GM21737 (cell line): ENCODE data around the gene USP3.

Experiments used
- ATAC-seq: cut with Tn5 transposase; IDR thresholded peaks from one replicate; pipeline ENCODE4 v1.9.1; 2021; ENCODE audit warnings: mild to moderate bottlenecking, moderate library complexity; ENCODE audit not compliant: unreplicated experiment

Gene USP3

GRCh38 chr15:63538876-63539275, 34.5 kb downstream of the USP3 start:
- ATAC-seq: no peak

GRCh38 chr15:63539521-63539920, 35.1 kb downstream of the USP3 start:
- ATAC-seq: no peak

GRCh38 chr15:63539998-63540397, 35.6 kb downstream of the USP3 start:
- ATAC-seq: no peak

- no peak for ATAC-seq
Measured at GRCh38 chr15:63540449-63540848, 36.1 kb downstream of the USP3 start.

DNA sequence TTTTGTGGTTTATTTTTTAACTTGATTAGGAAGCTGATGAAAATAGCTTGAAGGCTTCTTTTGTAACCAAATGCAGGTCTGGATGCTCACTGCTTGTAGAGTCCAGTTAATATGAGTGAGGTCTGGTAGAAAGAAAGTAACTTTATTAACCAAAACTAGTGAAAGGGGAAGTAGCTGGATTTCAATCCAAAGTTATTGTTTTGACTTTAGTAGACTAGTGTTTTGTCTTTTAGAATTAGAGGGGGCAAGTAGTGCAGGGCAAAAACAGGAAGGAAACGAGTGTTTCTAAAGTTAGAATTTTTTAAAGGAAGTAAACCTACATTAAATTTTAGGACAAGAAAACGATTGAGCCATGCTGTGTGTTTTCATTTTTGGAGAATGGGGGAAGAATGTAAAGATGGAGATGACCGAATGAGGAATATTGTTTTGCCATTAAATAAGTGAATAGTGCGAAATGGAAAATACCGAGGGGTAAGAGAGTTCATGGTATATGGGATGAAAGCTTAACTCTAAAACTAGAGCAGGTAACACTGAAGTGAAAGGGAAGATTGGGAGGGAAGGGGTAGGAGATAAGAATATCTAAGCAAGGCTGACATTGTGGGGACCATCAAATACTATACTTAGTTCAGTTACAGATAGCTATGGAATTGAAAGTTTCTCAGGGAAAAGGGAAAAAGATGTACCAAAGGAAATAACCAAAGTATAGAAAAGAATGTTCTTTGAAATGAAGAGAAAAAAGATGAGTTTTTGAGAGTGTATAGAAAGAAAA, 40.0 kb downstream of the USP3 start:
- ATAC-seq: no peak

DNA sequence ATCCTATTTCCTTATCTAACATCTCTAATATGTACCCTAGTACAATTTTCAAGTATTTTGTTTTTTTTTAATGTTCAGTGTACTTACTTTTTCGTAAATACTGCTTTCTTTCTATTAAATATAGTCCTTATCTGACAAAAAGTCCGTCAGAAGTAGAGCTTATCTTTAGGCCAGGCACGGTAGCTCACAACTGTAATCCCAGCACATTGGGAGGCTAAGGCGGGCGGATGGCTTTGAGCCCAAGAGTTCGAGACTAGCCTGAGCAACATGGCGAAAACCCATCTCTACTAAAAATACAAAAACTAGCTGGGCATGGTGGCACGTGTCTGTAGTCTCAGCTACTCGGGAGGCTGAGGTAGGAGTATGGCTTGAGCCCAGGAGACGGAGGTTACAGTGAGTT, 41.1 kb downstream of the USP3 start:
- no peak for ATAC-seq

GRCh38 chr15:63551400-63551799, 47.0 kb downstream of the USP3 start:
- no peak for ATAC-seq

DNA sequence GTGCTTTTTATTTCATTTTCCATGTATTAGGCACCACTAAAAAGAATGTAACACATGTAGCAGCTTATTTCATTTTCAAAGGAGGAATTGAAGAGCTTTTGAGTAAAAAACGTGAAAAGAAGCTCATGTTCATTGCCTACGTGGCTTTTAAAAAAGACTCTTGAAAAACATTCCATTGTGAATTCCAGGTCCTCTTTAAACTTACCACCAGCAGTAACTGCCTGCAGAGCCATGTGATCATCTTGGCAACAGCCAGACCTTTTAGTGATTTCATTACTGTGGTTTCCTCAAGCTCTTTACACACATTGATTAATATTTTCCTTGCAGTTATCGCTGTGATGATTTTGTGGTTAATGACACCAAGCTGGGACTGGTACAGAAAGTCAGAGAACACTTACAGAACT, 49.0 kb downstream of the USP3 start:
- no peak for ATAC-seq

- no peak for ATAC-seq
Measured at GRCh38 chr15:63554337-63554927, 50.0 kb downstream of the USP3 start.

DNA sequence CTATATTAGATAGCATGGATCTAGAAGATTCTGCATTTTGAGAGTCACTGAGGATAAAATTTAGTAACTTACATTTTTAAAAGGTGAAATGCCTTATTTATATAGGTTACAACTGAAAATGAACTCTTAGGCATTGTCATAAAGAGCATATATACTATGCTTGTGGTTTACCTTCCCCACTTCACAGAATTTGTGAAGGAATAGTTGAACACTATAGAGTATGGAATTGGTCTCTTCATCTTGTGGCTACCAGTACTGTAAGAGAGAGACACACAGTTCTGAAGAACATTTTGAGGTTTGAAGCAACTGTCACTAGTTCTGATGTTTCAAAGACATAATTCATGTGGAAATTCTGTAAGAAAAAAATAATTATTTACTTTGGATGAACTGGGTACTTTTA, 51.1 kb downstream of the USP3 start:
- ATAC-seq: no peak

DNA sequence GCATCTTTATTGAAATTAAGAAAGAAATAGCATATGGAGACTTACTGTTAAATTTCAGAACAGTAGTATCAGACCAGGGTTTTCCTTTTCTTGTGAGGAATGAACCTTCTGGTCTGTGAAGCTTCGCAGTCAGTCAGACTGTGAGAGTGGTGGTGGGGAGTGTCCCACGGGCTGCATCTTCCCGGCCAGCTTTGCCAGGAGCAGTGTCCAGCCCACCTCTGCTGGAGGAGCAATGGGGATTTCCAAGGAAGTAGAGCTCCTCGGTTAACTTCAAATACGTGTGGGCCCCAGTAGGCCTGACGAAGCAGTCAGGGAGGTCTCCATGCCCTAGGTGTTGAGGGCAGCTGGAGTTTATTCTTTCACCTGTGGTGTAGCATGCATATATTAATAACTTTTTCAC, 51.9 kb downstream of the USP3 start:
- ATAC-seq: no peak

GRCh38 chr15:63556736-63557135, 52.3 kb downstream of the USP3 start:
- no peak for ATAC-seq

DNA sequence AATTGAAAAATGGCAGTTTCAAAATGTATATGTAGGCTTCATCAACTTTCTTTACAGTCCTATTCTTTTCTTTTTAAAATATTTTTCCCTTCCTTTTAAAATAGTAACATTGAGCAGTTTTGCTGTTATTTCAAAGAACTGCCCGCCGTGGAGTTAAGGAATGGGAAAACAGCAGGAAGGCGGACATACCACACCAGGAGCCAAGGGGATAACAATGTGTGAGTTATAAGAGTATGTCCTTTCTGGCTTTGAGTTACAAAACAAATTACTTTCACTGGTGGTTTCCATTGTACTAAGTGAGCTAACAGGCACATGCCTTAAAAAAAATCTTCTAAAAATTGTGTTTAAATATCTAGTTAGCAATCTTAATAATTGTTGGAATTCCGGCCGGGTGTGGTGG, 55.4 kb downstream of the USP3 start:
- no peak for ATAC-seq

DNA sequence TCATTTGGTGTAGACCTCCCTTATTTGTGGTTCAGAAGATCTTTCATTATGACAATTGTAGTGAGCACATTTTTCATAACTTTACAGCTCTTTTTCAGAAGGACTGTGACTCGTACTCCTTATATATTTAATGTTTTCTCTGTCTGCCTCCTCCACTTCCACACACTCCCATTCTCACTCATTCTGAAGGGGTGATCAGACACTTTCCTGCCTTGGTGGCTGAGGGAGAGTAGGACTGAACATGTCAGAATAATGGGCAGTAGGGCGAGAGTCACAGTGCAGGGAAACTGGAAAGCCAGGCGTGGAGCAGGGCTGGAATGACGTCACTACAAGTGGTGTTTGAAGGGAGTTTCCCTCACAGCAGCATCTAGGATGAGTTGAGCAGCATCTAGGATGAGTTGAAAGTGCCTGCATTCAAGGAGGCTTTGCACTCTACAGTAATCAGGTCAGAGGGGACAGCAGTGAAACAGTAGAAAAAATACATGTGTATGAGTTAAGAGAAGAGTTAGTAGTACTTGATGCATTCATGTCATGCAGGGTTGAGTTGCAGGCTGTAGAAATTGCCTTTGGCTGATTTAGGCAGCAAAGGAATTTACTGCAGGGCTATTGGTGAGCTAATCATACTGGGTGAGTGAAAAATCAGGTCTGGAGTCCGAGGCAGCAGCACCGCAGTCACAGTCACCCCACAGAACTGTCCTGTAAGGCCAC, 56.5 kb downstream of the USP3 start:
- no peak for ATAC-seq

DNA sequence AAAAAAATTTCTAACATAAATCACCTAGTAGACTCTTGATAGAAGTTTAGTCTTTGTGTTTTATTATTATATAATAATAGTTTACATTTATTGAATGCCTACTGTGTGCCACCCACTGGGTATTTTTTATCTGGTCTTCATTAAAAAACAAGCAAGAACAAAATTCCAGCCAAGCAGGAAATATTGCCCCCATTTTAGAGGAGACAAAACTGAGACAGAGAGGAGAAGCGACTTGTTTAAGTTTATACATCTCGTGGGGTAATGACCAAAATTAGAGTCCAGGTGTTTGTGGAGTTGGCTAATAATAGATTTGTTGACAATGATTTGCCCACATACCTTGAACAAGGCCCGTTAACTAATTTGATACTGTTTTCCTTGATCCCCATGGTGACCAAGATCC, 59.7 kb downstream of the USP3 start:
- ATAC-seq: no peak

DNA sequence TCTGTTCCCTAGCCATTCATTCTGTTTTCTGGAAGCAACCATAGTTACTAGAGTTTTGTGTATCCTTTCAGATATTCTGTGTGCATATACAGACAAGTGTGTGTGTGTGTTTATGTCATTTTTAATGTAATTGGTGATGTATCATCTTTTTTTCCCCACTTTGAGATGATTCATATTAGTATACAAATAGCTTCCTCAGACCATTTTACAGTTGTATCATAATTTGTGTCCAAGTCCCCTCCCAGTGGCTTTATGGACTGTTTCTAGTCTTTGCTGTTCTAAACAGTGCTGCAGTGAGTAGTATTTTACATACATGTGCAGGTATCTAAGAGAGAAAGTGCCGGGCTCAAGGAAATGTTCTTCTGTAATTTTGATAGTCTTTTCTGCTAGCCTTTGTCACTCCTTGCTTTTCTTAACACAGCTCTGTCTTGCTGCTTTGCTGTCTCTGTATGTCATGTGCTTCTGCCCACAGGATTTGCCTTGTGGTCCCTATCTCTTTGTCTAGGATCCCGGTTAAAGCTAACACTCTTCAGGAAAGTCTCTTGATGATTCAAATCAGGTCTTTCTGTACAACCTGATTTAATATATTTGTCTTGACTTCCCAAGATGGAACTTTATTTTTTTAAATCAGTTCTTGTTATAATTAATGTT, 61.3 kb downstream of the USP3 start:
- ATAC-seq: no peak

GRCh38 chr15:63572749-63573464, 68.5 kb downstream of the USP3 start:
- ATAC-seq: no peak

- ATAC-seq: no peak
Measured at GRCh38 chr15:63573533-63573932, 69.1 kb downstream of the USP3 start.

- ATAC-seq: no peak
Measured at GRCh38 chr15:63575312-63575711, 70.9 kb downstream of the USP3 start.

DNA sequence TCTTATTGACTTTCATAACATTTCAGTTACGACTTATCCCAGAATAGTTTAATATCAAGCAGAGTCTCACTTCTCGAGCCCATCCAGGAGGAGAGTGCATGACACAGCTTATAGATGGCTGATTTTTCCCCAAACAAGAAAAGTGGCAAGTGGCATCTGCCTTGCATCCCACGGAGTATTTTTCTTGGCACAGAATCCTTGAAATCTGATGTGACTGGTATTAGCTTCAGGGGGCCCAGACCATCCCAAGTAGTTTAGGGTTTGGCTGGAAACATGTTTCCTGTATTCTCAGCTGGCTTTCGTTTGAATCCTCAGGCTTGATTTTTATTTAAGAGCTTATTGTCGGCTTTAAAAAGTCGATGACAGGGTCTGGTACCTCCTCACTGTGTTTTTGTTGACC, 72.0 kb downstream of the USP3 start:
- ATAC-seq: no peak

DNA sequence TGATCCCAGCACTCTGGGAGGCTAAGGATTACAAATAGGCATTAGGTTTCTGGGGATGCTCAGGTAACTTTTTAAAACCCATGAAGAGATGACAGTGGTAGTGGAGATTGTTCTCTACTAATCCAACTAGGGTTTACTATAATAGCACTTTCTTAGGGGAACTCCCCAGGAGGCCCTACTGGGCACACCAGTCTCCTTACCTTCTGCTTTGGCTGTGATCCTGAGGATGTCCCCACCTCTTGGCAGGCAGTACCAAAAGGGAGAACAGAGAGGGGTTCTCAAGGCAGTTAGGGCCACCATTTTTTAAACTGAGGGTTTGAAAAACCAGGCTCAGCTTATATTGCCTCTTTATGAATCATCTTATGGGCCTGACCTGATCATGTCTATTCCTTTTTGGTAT, 77.8 kb downstream of the USP3 start:
- ATAC-seq: no peak
